Endothelial cell of umbilical vein (primary cell): ENCODE measurements around the gene SPSB1. TPM values are rescaled to one million over a fixed set of nuclear protein-coding genes. Genes with fewer than 3 reads are reported as not detected.

Experiments
- BruUV-seq: library from RNA; stranded (reverse); fragments of 400-500 nt; replicated peaks from 2 replicates; lab custom pipeline; 2021; lab: Mats Ljungman, UMichigan
- CTCF ChIA-PET: fragments of 300-600, 350-600 bp; sonication (Branson Sonifier 250); formaldehyde crosslinking; loops from one replicate; lab custom pipeline; 2021; ENCODE audit warnings: antibody characterized with exemption, inconsistent platforms; lab: Charles Lee
- POLR2A ChIA-PET: fragments of 300-600, 350-600 bp; sonication (Branson Sonifier 250); formaldehyde crosslinking; loops from one replicate; lab custom pipeline; 2021; ENCODE audit warnings: antibody characterized with exemption, inconsistent platforms; lab: Charles Lee
- DNase-seq: peaks from one replicate; pipeline ENCODE4 v3.0.0-alpha.2; 2011; ENCODE audit warnings: low read depth, low spot score
- FAIRE-seq: peaks from 2 replicates; lab custom pipeline; 2011; peaks lifted over from hg19 to GRCh38; lab: Jason Lieb, UNC
- H2AFZ ChIP-seq: 2 replicates; pipeline ENCODE4 v1.6.0; 2012; ENCODE audit warnings: low read depth, low read length, control low read depth, inconsistent platforms
- H3K27ac ChIP-seq: 2 replicates; pipeline ENCODE4 v1.5.1; 2011; ENCODE audit warnings: low read depth, mild to moderate bottlenecking, control low read depth, low read length, moderate library complexity; ENCODE audit not compliant: insufficient read depth
- H3K27me3 ChIP-seq, 2 experiments: 2 replicates each; pipeline versions ENCODE4 v1.6.0 to v1.6.1; 2011; ENCODE audit warnings: low read length in 2 of 2, mixed read lengths in 1 of 2; ENCODE audit not compliant: control insufficient read depth in 2 of 2, insufficient read depth in 2 of 2
- H3K36me3 ChIP-seq, 2 experiments: 2 replicates in 1 of 2; 3 replicates in 1 of 2; pipeline ENCODE4 v1.5.1; 2011; ENCODE audit warnings: low read length in 2 of 2, mild to moderate bottlenecking in 1 of 2, moderate library complexity in 1 of 2; ENCODE audit not compliant: control insufficient read depth in 2 of 2, insufficient read depth in 2 of 2; ENCODE audit errors: extremely low read depth in 1 of 2
- H3K4me1 ChIP-seq: 3 replicates; pipeline ENCODE4 v1.5.1; 2011; ENCODE audit warnings: mild to moderate bottlenecking, low read length; ENCODE audit not compliant: control insufficient read depth, insufficient read depth; ENCODE audit errors: extremely low read depth
- H3K4me2 ChIP-seq: 2 replicates; pipeline ENCODE4 v1.6.1; 2011; ENCODE audit warnings: low read length, control low read depth, mixed read lengths; ENCODE audit not compliant: insufficient read depth
- H3K4me3 ChIP-seq, 3 experiments: fragments of 200-600 bp in 1 of 3; sonication (generic), shearing (Covaris generic) in 1 of 3; replicated peaks in 1 of 3; 2 replicates each; pipeline ENCODE4 v1.5.1; 2011 to 2016; ENCODE audit warnings: control low read depth in 3 of 3, low read length in 3 of 3, mild to moderate bottlenecking in 2 of 3, inconsistent platforms in 1 of 3, low read depth in 1 of 3, moderate library complexity in 1 of 3; ENCODE audit not compliant: insufficient read depth in 1 of 3
- H3K79me2 ChIP-seq: 2 replicates; pipeline ENCODE4 v1.6.0; 2012; ENCODE audit warnings: low read length, inconsistent platforms; ENCODE audit not compliant: control insufficient read depth, insufficient read depth
- H3K9ac ChIP-seq: replicated peaks from 2 replicates; pipeline ENCODE3; 2011; ENCODE audit warnings: low read length, control low read depth; ENCODE audit not compliant: insufficient read depth; ENCODE audit errors: extremely low read depth
- H3K9me1 ChIP-seq: replicated peaks from 3 replicates; pipeline ENCODE4 v1.6.0; 2011; ENCODE audit warnings: mild to moderate bottlenecking, low read length; ENCODE audit not compliant: control insufficient read depth, insufficient read depth; ENCODE audit errors: extremely low read depth
- H3K9me3 ChIP-seq: replicated peaks from 2 replicates; pipeline ENCODE4 v1.5.1; 2012; ENCODE audit warnings: low read length, inconsistent platforms; ENCODE audit not compliant: control insufficient read depth, insufficient read depth
- H4K20me1 ChIP-seq: replicated peaks from 2 replicates; pipeline ENCODE3; 2011; ENCODE audit warnings: mild to moderate bottlenecking, low read length; ENCODE audit not compliant: control insufficient read depth, insufficient read depth; ENCODE audit errors: extremely low read depth
- EZH2 ChIP-seq: IDR thresholded peaks from 2 replicates; pipeline ENCODE4 v1.6.1; 2012; ENCODE audit warnings: borderline replicate concordance, low read depth, mild to moderate bottlenecking, moderate library complexity, low read length, inconsistent platforms; ENCODE audit not compliant: severe bottlenecking
- FOS ChIP-seq: IDR thresholded peaks from 2 replicates; pipeline ENCODE4 v1.6.1; 2011; ENCODE audit warnings: mild to moderate bottlenecking, low read length, moderate library complexity, borderline replicate concordance; ENCODE audit not compliant: insufficient read depth
- GATA2 ChIP-seq: IDR thresholded peaks from 2 replicates; pipeline ENCODE4 v1.7.0; 2011; ENCODE audit warnings: low read depth, mild to moderate bottlenecking, moderate library complexity, mixed read lengths, low read length; ENCODE audit not compliant: insufficient read length, insufficient read depth
- JUN ChIP-seq: IDR thresholded peaks from 2 replicates; pipeline ENCODE4 v1.6.1; 2011; ENCODE audit warnings: borderline replicate concordance, low read depth; ENCODE audit not compliant: insufficient read length, insufficient read depth
- MYC ChIP-seq: IDR thresholded peaks from one replicate; pipeline ENCODE4 v1.6.1; 2011; ENCODE audit warnings: mild to moderate bottlenecking, low read depth, low read length
- POLR2A ChIP-seq: IDR thresholded peaks from 2 replicates; pipeline ENCODE4 v1.6.1; 2012; ENCODE audit warnings: low read depth, mild to moderate bottlenecking, control low read depth, low read length
- POLR2AphosphoS5 ChIP-seq: IDR thresholded peaks from 2 replicates; pipeline ENCODE4 v1.6.1; 2012; ENCODE audit warnings: low read depth, mild to moderate bottlenecking, control low read depth, low read length, moderate library complexity; ENCODE audit not compliant: insufficient read depth
- dilution Hi-C: fragments of 300-500 bp; cut with MboI; formaldehyde crosslinking; loops from one replicate; pipeline ENCODE4 v1.15.0; 2019; ENCODE audit warnings: low sequenced_read_pairs; ENCODE audit not compliant: extremely low pct_ligation_motif_present
- intact Hi-C: fragments of 100-400 bp; cut with micrococcal nuclease; formaldehyde crosslinking; loops from one replicate; pipeline ENCODE4 v1.10.0; 2022
- polyA plus RNA-seq, 4 experiments: library from polyadenylated mRNA; depleted of rRNA in 3 of 4; stranded (reverse) in 3 of 4; unstranded in 1 of 4; fragments of >200 nt; gene quantifications; 2 replicates each; pipeline versions ENCODE4 v1.2.1 to v1.2.3, GENCODE V29; 2011 to 2012; ENCODE audit warnings: missing spikeins in 1 of 4
- total RNA-seq: library from RNA; stranded (reverse); gene quantifications from 2 replicates; pipeline ENCODE4 v1.2.3, GENCODE V29; 2021
- TF ChIP-seq, protein P1 (sequence below), 2 donors: IDR thresholded peaks; 1 replicate in 1 of 2; 2 replicates in 1 of 2; pipeline ENCODE4 v1.5.1; 2011; ENCODE audit warnings: low read length in 2 of 2, mild to moderate bottlenecking in 2 of 2, moderate library complexity in 2 of 2, control low read depth in 1 of 2, inconsistent platforms in 1 of 2, low read depth in 1 of 2; ENCODE audit not compliant: insufficient read depth in 1 of 2; ENCODE audit errors: extremely low read depth in 1 of 2
- TF ChIP-seq, protein P2 (sequence below): IDR thresholded peaks from 2 replicates; pipeline ENCODE4 v1.6.1; 2011; ENCODE audit not compliant: insufficient read depth, insufficient read length

The SPSB1 gene
- total and polyA plus RNA-seq, 2 donors (not counting 3 experiments of a cell fraction or from before 2014, with no cell fraction given): 41.9 to 61.2 TPM

DNA sequence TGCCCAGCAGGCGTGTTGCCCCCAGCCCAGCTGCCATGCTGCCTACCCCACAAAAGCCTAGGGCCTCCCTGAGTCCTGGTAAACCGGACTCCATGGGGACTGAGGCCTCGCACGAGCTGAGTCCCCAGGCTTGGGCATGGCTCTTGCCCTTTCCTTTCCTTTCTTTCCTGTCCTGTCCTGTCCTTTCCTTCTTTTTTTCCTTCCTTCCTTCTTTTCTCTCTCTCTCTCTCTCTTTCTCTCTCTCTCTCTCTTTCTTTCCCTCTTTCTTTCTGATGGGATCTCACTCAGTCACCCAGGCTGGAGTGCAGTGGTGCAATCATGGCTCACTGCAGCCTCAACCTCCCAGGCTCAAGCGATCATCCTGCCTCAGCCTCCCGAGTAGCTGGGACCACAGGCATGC, 104.4 kb downstream of the SPSB1 start:
- FAIRE-seq (no peak), DNase-seq (no peak)
- no peaks in the 10 kb centered on the region for H3K9me1 ChIP-seq
- H4K20me1 ChIP-seq: no peaks in the 10 kb centered on the region
- no peak overlapping the region for H2AFZ ChIP-seq
- no peaks in the 10 kb centered on the region for H3K36me3 ChIP-seq
- peaks cover 49% of the 10 kb centered on the region for H3K4me1 ChIP-seq
- dilution Hi-C loops: no loop called here
- H3K4me3 ChIP-seq: no peak overlapping the region
- intact Hi-C loops: no loop called here
- no peak overlapping the region for H3K9ac ChIP-seq
- no peaks in the 10 kb centered on the region for H3K79me2 ChIP-seq
- no TSS peak for BruUV-seq
- no peaks in the 10 kb centered on the region for H3K9me3 ChIP-seq
- H3K4me2 ChIP-seq: no peak overlapping the region
- no peak for TF ChIP-seq POLR2AphosphoS5
- TF ChIP-seq JUN: no peak
- no peak for TF ChIP-seq GATA2
- TF ChIP-seq, protein P1, sequence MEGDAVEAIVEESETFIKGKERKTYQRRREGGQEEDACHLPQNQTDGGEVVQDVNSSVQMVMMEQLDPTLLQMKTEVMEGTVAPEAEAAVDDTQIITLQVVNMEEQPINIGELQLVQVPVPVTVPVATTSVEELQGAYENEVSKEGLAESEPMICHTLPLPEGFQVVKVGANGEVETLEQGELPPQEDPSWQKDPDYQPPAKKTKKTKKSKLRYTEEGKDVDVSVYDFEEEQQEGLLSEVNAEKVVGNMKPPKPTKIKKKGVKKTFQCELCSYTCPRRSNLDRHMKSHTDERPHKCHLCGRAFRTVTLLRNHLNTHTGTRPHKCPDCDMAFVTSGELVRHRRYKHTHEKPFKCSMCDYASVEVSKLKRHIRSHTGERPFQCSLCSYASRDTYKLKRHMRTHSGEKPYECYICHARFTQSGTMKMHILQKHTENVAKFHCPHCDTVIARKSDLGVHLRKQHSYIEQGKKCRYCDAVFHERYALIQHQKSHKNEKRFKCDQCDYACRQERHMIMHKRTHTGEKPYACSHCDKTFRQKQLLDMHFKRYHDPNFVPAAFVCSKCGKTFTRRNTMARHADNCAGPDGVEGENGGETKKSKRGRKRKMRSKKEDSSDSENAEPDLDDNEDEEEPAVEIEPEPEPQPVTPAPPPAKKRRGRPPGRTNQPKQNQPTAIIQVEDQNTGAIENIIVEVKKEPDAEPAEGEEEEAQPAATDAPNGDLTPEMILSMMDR (IDR thresholded peaks at IDR 0.05; ENCODE audit: extremely low read depth in 1 of 2, insufficient read depth in 1 of 2, low read depth in 1 of 2, low read length in 2 of 2): no peak
- TF ChIP-seq EZH2: no peak
- TF ChIP-seq MYC: no peak
- no peak for TF ChIP-seq FOS
- TF ChIP-seq, protein P2, sequence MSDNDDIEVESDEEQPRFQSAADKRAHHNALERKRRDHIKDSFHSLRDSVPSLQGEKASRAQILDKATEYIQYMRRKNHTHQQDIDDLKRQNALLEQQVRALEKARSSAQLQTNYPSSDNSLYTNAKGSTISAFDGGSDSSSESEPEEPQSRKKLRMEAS: no peak
- TF ChIP-seq POLR2A: no peak
- ChIA-PET POLR2A (no interaction called here), CTCF (interaction anchor here (0.9 to 4.1 kb wide), 4 partner anchors 44 to 107 kb away, joined by 4 to 49 read pairs (median 14); no protein-coding TSS in a partner anchor)
- peak overlapping the region; percentile 98 for H3K27ac ChIP-seq
- no peaks in the 10 kb centered on the region for H3K27me3 ChIP-seq
